IMR-90 (cell line): ENCODE results near the gene ADAMTS17. TPM values are rescaled to one million over a fixed set of nuclear protein-coding genes. Genes with fewer than 3 reads are reported as not detected.

Experiments used
- ATAC-seq: fragments of 200-7000 bp; cut with Tn5 transposase; 2 replicates; pipeline ENCODE4 v1.9.1; 2020; ENCODE audit warnings: low read depth, mild to moderate bottlenecking, moderate library complexity
- BruUV-seq: library from RNA; stranded (reverse); fragments of 400-500 nt; replicated peaks from 2 replicates; lab custom pipeline; 2021; lab: Mats Ljungman, UMichigan
- CTCF ChIA-PET: fragments of 300-600 bp; formaldehyde crosslinking; extraction: SDS; loops from one replicate; lab custom pipeline; 2021; ENCODE audit warnings: antibody characterized with exemption; lab: Yijun Ruan, JAX
- POLR2A ChIA-PET: fragments of 300-600 bp; sonication (Branson Sonifier 250); formaldehyde crosslinking; loops from one replicate; lab custom pipeline; 2022; ENCODE audit warnings: antibody characterized with exemption; ENCODE audit not compliant: unreplicated experiment; lab: Charles Lee
- DNase-seq: peaks from one replicate; pipeline ENCODE4 v3.0.0; 2013
- H2AFZ ChIP-seq: replicated peaks from 2 replicates; pipeline ENCODE3; 2013; ENCODE audit warnings: low read length, mild to moderate bottlenecking; ENCODE audit not compliant: poor library complexity
- H2AK5ac ChIP-seq: 2 replicates; pipeline ENCODE4 v1.6.1; 2013; ENCODE audit warnings: low read depth, low read length, inconsistent platforms
- H2AK9ac ChIP-seq: replicated peaks from 2 replicates; pipeline ENCODE3; 2013; ENCODE audit warnings: mild to moderate bottlenecking, low read depth, low read length, moderate library complexity; ENCODE audit not compliant: poor library complexity
- H2BK120ac ChIP-seq: 2 replicates; pipeline ENCODE4 v1.6.1; 2013; ENCODE audit warnings: low read depth, low read length, inconsistent platforms
- H2BK15ac ChIP-seq: 3 replicates; pipeline ENCODE4 v1.6.1; 2013; ENCODE audit warnings: low read depth, low read length, inconsistent platforms
- H2BK20ac ChIP-seq: 2 replicates; pipeline ENCODE4 v1.6.1; 2013; ENCODE audit warnings: low read depth, mild to moderate bottlenecking, inconsistent platforms, low read length, moderate library complexity
- H2BK5ac ChIP-seq: 2 replicates; pipeline ENCODE4 v1.6.1; 2013; ENCODE audit warnings: mild to moderate bottlenecking, low read depth, low read length, inconsistent platforms; ENCODE audit not compliant: poor library complexity, severe bottlenecking
- H3K14ac ChIP-seq: replicated peaks from 2 replicates; pipeline ENCODE4 v1.6.1; 2013; ENCODE audit warnings: low read depth, low read length, inconsistent platforms
- H3K18ac ChIP-seq: 2 replicates; pipeline ENCODE4 v1.6.1; 2013; ENCODE audit warnings: low read depth, low read length, control low read depth
- H3K23ac ChIP-seq: 2 replicates; pipeline ENCODE4 v1.6.1; 2013; ENCODE audit warnings: low read depth, low read length, inconsistent platforms
- H3K27ac ChIP-seq: 2 replicates; pipeline ENCODE4 v1.5.1; 2013; ENCODE audit warnings: mild to moderate bottlenecking, control low read depth, low read length; ENCODE audit not compliant: insufficient read depth
- H3K27me3 ChIP-seq: 2 replicates; pipeline ENCODE4 v1.6.1; 2013; ENCODE audit warnings: low read length; ENCODE audit not compliant: control insufficient read depth, insufficient read depth
- H3K36me3 ChIP-seq: 2 replicates; pipeline ENCODE4 v1.6.1; 2013; ENCODE audit warnings: low read length, mixed read lengths; ENCODE audit not compliant: control insufficient read depth, insufficient read depth
- H3K4ac ChIP-seq: 2 replicates; pipeline ENCODE4 v1.6.1; 2013; ENCODE audit warnings: low read depth, low read length, inconsistent platforms
- H3K4me1 ChIP-seq: 2 replicates; pipeline ENCODE4 v1.6.1; 2013; ENCODE audit warnings: low read length, mixed read lengths; ENCODE audit not compliant: control insufficient read depth, insufficient read depth
- H3K4me2 ChIP-seq: 2 replicates; pipeline ENCODE4 v1.6.1; 2013; ENCODE audit warnings: low read depth, mild to moderate bottlenecking, control low read depth, low read length, moderate library complexity
- H3K4me3 ChIP-seq: 2 replicates; pipeline ENCODE4 v1.5.1; 2013; ENCODE audit warnings: low read depth, mild to moderate bottlenecking, control low read depth, low read length, moderate library complexity; ENCODE audit not compliant: insufficient read depth
- H3K56ac ChIP-seq: 2 replicates; pipeline ENCODE4 v1.6.1; 2013; ENCODE audit warnings: low read length, inconsistent platforms; ENCODE audit not compliant: insufficient read depth; ENCODE audit errors: extremely low read depth
- H3K79me1 ChIP-seq, 2 experiments: 2 replicates each; pipeline ENCODE4 v1.6.1; 2013; ENCODE audit warnings: low read length in 2 of 2, inconsistent platforms in 1 of 2, low read depth in 1 of 2
- H3K9ac ChIP-seq: 2 replicates; pipeline ENCODE4 v1.6.1; 2013; ENCODE audit warnings: low read depth, low read length, control low read depth
- H3K9me1 ChIP-seq: 2 replicates; pipeline ENCODE4 v1.6.1; 2013; ENCODE audit warnings: low read length, inconsistent platforms; ENCODE audit not compliant: insufficient read depth
- H3K9me3 ChIP-seq: 2 replicates; pipeline ENCODE4 v1.6.1; 2013; ENCODE audit warnings: low read length; ENCODE audit not compliant: control insufficient read depth, insufficient read depth
- H4K20me1 ChIP-seq: 2 replicates; pipeline ENCODE4 v1.6.1; 2013; ENCODE audit warnings: low read length, inconsistent platforms; ENCODE audit not compliant: insufficient read depth
- H4K5ac ChIP-seq: 2 replicates; pipeline ENCODE4 v1.6.1; 2013; ENCODE audit warnings: mild to moderate bottlenecking, low read depth, low read length, control low read depth
- H4K8ac ChIP-seq, 2 experiments: 2 replicates each; pipeline ENCODE4 v1.6.1; 2013; ENCODE audit warnings: low read depth in 2 of 2, low read length in 2 of 2, control low read depth in 1 of 2, inconsistent platforms in 1 of 2
- H4K91ac ChIP-seq: 2 replicates; pipeline ENCODE4 v1.6.1; 2013; ENCODE audit warnings: low read depth, low read length, inconsistent platforms; ENCODE audit not compliant: insufficient read depth
- CHD1 ChIP-seq: IDR thresholded peaks from 2 replicates; pipeline ENCODE4 v1.6.1; 2012; ENCODE audit warnings: low read depth, low read length, improper control_type of control experiment
- FOS ChIP-seq: fragments of 150-350 bp; IDR thresholded peaks from 2 replicates; pipeline ENCODE4 v1.6.1; 2016; ENCODE audit warnings: low read depth, low read length
- NFE2L2 ChIP-seq: fragments of 150-350 bp; IDR thresholded peaks from 2 replicates; pipeline ENCODE4 v1.6.1; 2016; ENCODE audit warnings: low read depth, mild to moderate bottlenecking, low read length
- POLR2A ChIP-seq: IDR thresholded peaks from 2 replicates; pipeline ENCODE4 v1.6.1; 2012; ENCODE audit warnings: mild to moderate bottlenecking, low read depth, low read length
- RCOR1 ChIP-seq: IDR thresholded peaks from 2 replicates; pipeline ENCODE4 v1.6.1; 2012; ENCODE audit warnings: mild to moderate bottlenecking, low read length, improper control_type of control experiment; ENCODE audit not compliant: insufficient replicate concordance
- RFX5 ChIP-seq: IDR thresholded peaks from 2 replicates; pipeline ENCODE4 v1.8.0; 2012; ENCODE audit warnings: low read depth, mild to moderate bottlenecking, low read length, moderate library complexity
- WGBS, 2 experiments: methylation state at CpG; one replicate each; pipeline versions ENCODE4 v1.1.5 to v1.1.7; 2013; ENCODE audit warnings: missing lambda C conversion rate in 2 of 2; ENCODE audit not compliant: insufficient read length in 1 of 2; ENCODE audit errors: extremely low coverage in 2 of 2; 5-methylcytosine and 5-hydroxymethylcytosine counted together
- dilution Hi-C: fragments of 300-500 bp; cut with HindIII; formaldehyde crosslinking; loops from one replicate; pipeline ENCODE4 v1.14.3; 2018; ENCODE audit warnings: low sequenced_read_pairs; ENCODE audit not compliant: unreplicated experiment
- in situ Hi-C: fragments of 300-500 bp; cut with MboI; formaldehyde crosslinking; loops from 3 replicates; pipeline ENCODE4 v1.14.3; 2019; ENCODE audit warnings: low sequenced_read_pairs, inconsistent platforms, mixed read lengths
- intact Hi-C: fragments of 100-400 bp; cut with micrococcal nuclease; formaldehyde crosslinking; loops from 2 replicates; pipeline ENCODE4 v1.10.0; 2022
- polyA plus RNA-seq, 3 experiments: library from polyadenylated mRNA; depleted of rRNA; stranded (reverse); fragments of >200 nt; gene quantifications; 2 replicates each; pipeline ENCODE4 v1.2.3, GENCODE V29; 2012; ENCODE audit warnings: low replicate concordance in 1 of 3
- total RNA-seq: library from RNA; depleted of rRNA; stranded (reverse); fragments of >200 nt; gene quantifications from 2 replicates; pipeline ENCODE4 v1.2.3, GENCODE V29; 2012
- TF ChIP-seq, protein P1 (sequence below): conservative IDR thresholded peaks from 2 replicates; pipeline ENCODE4 v1.5.1; 2012; ENCODE audit warnings: mild to moderate bottlenecking, low read depth, low read length, improper control_type of control experiment

Gene ADAMTS17
- total and polyA plus RNA-seq, 2 of the 4 experiments (the other 2 are of a cell fraction) = 0.03 TPM; not detected in 1

DNA sequence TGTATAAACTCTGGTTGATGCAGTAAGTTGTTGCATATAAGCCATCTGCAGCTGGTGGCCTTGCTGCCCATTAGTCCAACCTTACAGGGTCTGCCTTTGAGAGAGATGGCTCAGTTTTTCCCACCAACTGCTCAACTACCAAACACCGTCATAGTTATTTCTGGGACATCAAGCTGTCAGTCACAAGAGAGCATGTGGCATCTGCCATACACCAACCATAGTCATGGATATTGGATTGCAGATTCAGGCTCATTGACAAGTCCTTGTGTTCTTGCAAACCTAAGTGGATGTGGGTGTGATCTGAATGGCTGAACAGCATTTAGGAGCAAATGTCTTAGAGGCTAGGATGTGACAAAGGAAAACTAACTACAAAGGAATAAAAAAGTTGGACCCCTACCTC is 137.6 kb downstream of the ADAMTS17 start:
- BruUV-seq = no TSS peak
- Histone ChIP-seq H2BK120ac (no peak overlapping the region), H2AFZ (no peak overlapping the region), H3K9me1 (no peaks in the 10 kb centered on the region), H3K9ac (no peak overlapping the region), H4K5ac (no peak overlapping the region), H2AK9ac (no peak overlapping the region), H4K8ac (no peak overlapping the region), H3K18ac (no peak overlapping the region), H2BK20ac (no peak overlapping the region), H3K79me1 (no peaks in the 10 kb centered on the region), H2BK15ac (no peak overlapping the region), H3K23ac (no peak overlapping the region), H3K27me3 (no peaks in the 10 kb centered on the region), H3K56ac (no peak overlapping the region), H3K14ac (no peak overlapping the region), H3K4me2 (no peak overlapping the region), H3K27ac (no peak overlapping the region), H4K20me1 (no peaks in the 10 kb centered on the region), H3K36me3 (no peaks in the 10 kb centered on the region), H3K9me3 (peaks cover 55% of the 10 kb centered on the region), H3K4ac (no peak overlapping the region), H3K4me1 (no peaks in the 10 kb centered on the region), H4K91ac (no peak overlapping the region), H3K4me3 (no peak overlapping the region), H2AK5ac (no peak overlapping the region), H2BK5ac (no peak overlapping the region)
- POLR2A ChIA-PET = no interaction called here
- in situ Hi-C loops (no loop called here), dilution Hi-C loops (no loop called here), intact Hi-C loops (no loop called here)
- WGBS, 2 experiments = no CpG with 5 or more reads among the region's 1 CpG
- no peak for DNase-seq
- CTCF ChIA-PET = no interaction called here
- TF ChIP-seq POLR2A (no peak), FOS (no peak), NFE2L2 (no peak), RFX5 (no peak), RCOR1 (no peak), CHD1 (no peak)
- TF ChIP-seq, protein P1, sequence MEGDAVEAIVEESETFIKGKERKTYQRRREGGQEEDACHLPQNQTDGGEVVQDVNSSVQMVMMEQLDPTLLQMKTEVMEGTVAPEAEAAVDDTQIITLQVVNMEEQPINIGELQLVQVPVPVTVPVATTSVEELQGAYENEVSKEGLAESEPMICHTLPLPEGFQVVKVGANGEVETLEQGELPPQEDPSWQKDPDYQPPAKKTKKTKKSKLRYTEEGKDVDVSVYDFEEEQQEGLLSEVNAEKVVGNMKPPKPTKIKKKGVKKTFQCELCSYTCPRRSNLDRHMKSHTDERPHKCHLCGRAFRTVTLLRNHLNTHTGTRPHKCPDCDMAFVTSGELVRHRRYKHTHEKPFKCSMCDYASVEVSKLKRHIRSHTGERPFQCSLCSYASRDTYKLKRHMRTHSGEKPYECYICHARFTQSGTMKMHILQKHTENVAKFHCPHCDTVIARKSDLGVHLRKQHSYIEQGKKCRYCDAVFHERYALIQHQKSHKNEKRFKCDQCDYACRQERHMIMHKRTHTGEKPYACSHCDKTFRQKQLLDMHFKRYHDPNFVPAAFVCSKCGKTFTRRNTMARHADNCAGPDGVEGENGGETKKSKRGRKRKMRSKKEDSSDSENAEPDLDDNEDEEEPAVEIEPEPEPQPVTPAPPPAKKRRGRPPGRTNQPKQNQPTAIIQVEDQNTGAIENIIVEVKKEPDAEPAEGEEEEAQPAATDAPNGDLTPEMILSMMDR = no peak
- ATAC-seq = no peak
